WTC11 (cell line): ENCODE data around the gene RGP1. TPM values are rescaled to one million over a fixed set of nuclear protein-coding genes. Genes with fewer than 3 reads are reported as not detected.

Source experiments
- ATAC-seq: fragments of 200-7000 bp; cut with Tn5 transposase; 2 replicates; pipeline ENCODE4 v1.10.0; 2021; ENCODE audit warnings: mild to moderate bottlenecking, moderate library complexity
- CTCF ChIA-PET: fragments of 300-600 bp; sonication (Branson Sonifier 250); formaldehyde crosslinking; loops from one replicate; lab custom pipeline; 2021; ENCODE audit warnings: antibody characterized with exemption; lab: Charles Lee
- POLR2A ChIA-PET: fragments of 350-600 bp; sonication (Branson Sonifier 250); formaldehyde crosslinking; loops from one replicate; lab custom pipeline; 2021; ENCODE audit warnings: antibody characterized with exemption; lab: Charles Lee
- DNase-seq: peaks from one replicate; pipeline ENCODE4 v3.0.0; 2021; ENCODE audit warnings: low spot score
- H3K27ac Mint-ChIP-seq: 2 replicates; pipeline ENCODE4 v1.8.0; 2021; ENCODE audit warnings: mixed read lengths
- H3K27me3 Mint-ChIP-seq: 2 replicates; pipeline ENCODE4 v1.8.0; 2021; ENCODE audit warnings: low read depth, mild to moderate bottlenecking, moderate library complexity, mixed read lengths
- H3K36me3 Mint-ChIP-seq: 2 replicates; pipeline ENCODE4 v1.8.0; 2021; ENCODE audit warnings: mixed read lengths
- H3K4me1 Mint-ChIP-seq: 2 replicates; pipeline ENCODE4 v1.8.0; 2022; ENCODE audit warnings: mixed read lengths
- H3K4me3 Mint-ChIP-seq: 2 replicates; pipeline ENCODE4 v1.8.0; 2021; ENCODE audit warnings: mild to moderate bottlenecking, moderate library complexity, mixed read lengths
- H3K9me3 Mint-ChIP-seq: 2 replicates; pipeline ENCODE4 v1.8.0; 2021; ENCODE audit warnings: mixed read lengths
- AFF4 ChIP-seq: sonication (generic); formaldehyde crosslinking; IDR thresholded peaks from 2 replicates; pipeline ENCODE4 v1.8.1; 2023; ENCODE audit warnings: mild to moderate bottlenecking, missing genetic modification reagents, borderline replicate concordance
- E2F5 ChIP-seq: sonication (generic); formaldehyde crosslinking; IDR thresholded peaks from 2 replicates; pipeline ENCODE4 v1.8.1; 2022; ENCODE audit warnings: mild to moderate bottlenecking, moderate library complexity, missing genetic modification reagents
- GABPB1 ChIP-seq: sonication (generic); formaldehyde crosslinking; IDR thresholded peaks from 2 replicates; pipeline ENCODE4 v1.8.1; 2023; ENCODE audit warnings: mild to moderate bottlenecking, missing genetic modification reagents
- GRHL2 ChIP-seq: fragments of 250-450 bp; sonication (Bioruptor Pico); IDR thresholded peaks from 2 replicates; pipeline ENCODE4 v1.8.0; 2022; ENCODE audit warnings: mild to moderate bottlenecking, moderate library complexity; ENCODE audit not compliant: insufficient replicate concordance, severe bottlenecking
- HMGA2 ChIP-seq: fragments of 250-450 bp; sonication (Bioruptor Pico); IDR thresholded peaks from 2 replicates; pipeline ENCODE4 v1.4.0; 2021; ENCODE audit warnings: mild to moderate bottlenecking, moderate library complexity
- IRF2 ChIP-seq: sonication (generic); formaldehyde crosslinking; IDR thresholded peaks from 2 replicates; pipeline ENCODE4 v1.8.0; 2022; ENCODE audit warnings: low read depth, missing genetic modification reagents, borderline replicate concordance
- JAZF1 ChIP-seq: fragments of 250-450 bp; sonication (Bioruptor Pico); IDR thresholded peaks from 2 replicates; pipeline ENCODE4 v1.9.0; 2021; ENCODE audit warnings: moderate library complexity, mild to moderate bottlenecking, inconsistent platforms
- KAT7 ChIP-seq: sonication (generic); formaldehyde crosslinking; IDR thresholded peaks from 2 replicates; pipeline ENCODE4 v1.8.1; 2023; ENCODE audit warnings: missing genetic modification reagents, mild to moderate bottlenecking, borderline replicate concordance
- MLX ChIP-seq: sonication (generic); formaldehyde crosslinking; IDR thresholded peaks from 2 replicates; pipeline ENCODE4 v1.8.1; 2023; ENCODE audit warnings: mild to moderate bottlenecking, missing genetic modification reagents, moderate library complexity
- TCF7 ChIP-seq: sonication (generic); formaldehyde crosslinking; IDR thresholded peaks from 2 replicates; pipeline ENCODE4 v1.8.0; 2022; ENCODE audit warnings: mild to moderate bottlenecking, low read depth, missing genetic modification reagents, moderate library complexity
- TEAD1 ChIP-seq: sonication (generic); formaldehyde crosslinking; IDR thresholded peaks from 2 replicates; pipeline ENCODE4 v1.8.0; 2022; ENCODE audit warnings: mild to moderate bottlenecking, missing genetic modification reagents
- USF1 ChIP-seq: sonication (generic); formaldehyde crosslinking; IDR thresholded peaks from 2 replicates; pipeline ENCODE4 v1.8.0; 2022; ENCODE audit warnings: mild to moderate bottlenecking, missing genetic modification reagents
- ZBTB21 ChIP-seq: sonication (generic); formaldehyde crosslinking; IDR thresholded peaks from 2 replicates; pipeline ENCODE4 v1.8.1; 2023; ENCODE audit warnings: mild to moderate bottlenecking, missing genetic modification reagents, borderline replicate concordance
- ZMAT4 ChIP-seq: fragments of 250-450 bp; sonication (Bioruptor Pico); IDR thresholded peaks from 2 replicates; pipeline ENCODE4 v1.9.0; 2021; ENCODE audit warnings: mild to moderate bottlenecking
- ZNF317 ChIP-seq: sonication (generic); formaldehyde crosslinking; IDR thresholded peaks from 2 replicates; pipeline ENCODE4 v1.8.1; 2023; ENCODE audit warnings: low read depth, mild to moderate bottlenecking, moderate library complexity, missing genetic modification reagents, borderline replicate concordance
- ZNF532 ChIP-seq: fragments of 250-450 bp; sonication (Bioruptor Pico); IDR thresholded peaks from 2 replicates; pipeline ENCODE4 v1.9.0; 2021; ENCODE audit warnings: mild to moderate bottlenecking, borderline replicate concordance
- total RNA-seq: library from RNA; stranded (reverse); gene quantifications from 3 replicates; pipeline ENCODE4 v1.2.3, GENCODE V29; 2021

Gene RGP1
- total RNA-seq, 1 experiment from 2014 or later, result 30.0 TPM

- Mint-ChIP-seq H3K4me1 (no peaks in the 10 kb centered on the region), H3K4me3 (no peak overlapping the region), H3K36me3 (peaks cover 25% of the 10 kb centered on the region), H3K27me3 (no peaks in the 10 kb centered on the region), H3K27ac (no peak overlapping the region), H3K9me3 (peaks cover 5% of the 10 kb centered on the region)
- ChIA-PET CTCF (interaction anchor here (0.7 kb wide), 1 partner anchor 12 kb away, joined by 3 read pairs; no protein-coding TSS in a partner anchor), POLR2A (no interaction called here)
- TF ChIP-seq ZMAT4 (CRISPR knock-in tag) (no peak), IRF2 (CRISPR knock-in tag) (no peak), TCF7 (CRISPR knock-in tag) (no peak), ZNF317 (CRISPR knock-in tag) (no peak), GRHL2 (CRISPR knock-in tag) (no peak), KAT7 (CRISPR knock-in tag) (no peak), AFF4 (CRISPR knock-in tag) (no peak), ZNF532 (CRISPR knock-in tag) (no peak), HMGA2 (CRISPR knock-in tag) (no peak), GABPB1 (CRISPR knock-in tag) (no peak), USF1 (CRISPR knock-in tag) (no peak), ZBTB21 (CRISPR knock-in tag) (no peak), TEAD1 (CRISPR knock-in tag) (no peak), MLX (no peak), E2F5 (CRISPR knock-in tag) (no peak), JAZF1 (CRISPR knock-in tag) (no peak)
- DNase-seq, result no peak
- ATAC-seq, result no peak
These were observed 34.3 kb downstream of the RGP1 start for GRCh38 chr9:35783418-35783817.
